Activated CD8-positive, alpha-beta T cell treated with anti-CD3 and anti-CD28 coated beads, Interleukin-2, amount 10 ng/mL, durations not matched to agents 7 days and 5 days (primary cell): Measurements from ENCODE around the gene PDPK1. TPM values are rescaled to one million over a fixed set of nuclear protein-coding genes. Genes with fewer than 3 reads are reported as not detected.
A peak's percentile ranks its signal among the peaks of the same experiment; 100 is the strongest.

Source experiments
- ATAC-seq: fragments of 150-1000 bp; cut with Tn5 transposase; one replicate; pipeline ENCODE4 v1.10.0; 2021; ENCODE audit warnings: moderate library complexity
- CTCF ChIA-PET: fragments of 350-600 bp; sonication (Branson Sonifier 250); formaldehyde crosslinking; loops from one replicate; lab custom pipeline; 2021; ENCODE audit warnings: antibody characterized with exemption; lab: Charles Lee
- POLR2A ChIA-PET: fragments of 350-600 bp; sonication (Branson Sonifier 250); formaldehyde crosslinking; loops from one replicate; lab custom pipeline; 2021; ENCODE audit warnings: antibody characterized with exemption; lab: Charles Lee
- DNase-seq: peaks from one replicate; pipeline ENCODE4 v3.0.0-alpha.2; 2020
- H3K27ac Mint-ChIP-seq: one replicate; pipeline ENCODE4 v1.8.0; 2021; ENCODE audit warnings: mild to moderate bottlenecking, mixed read lengths
- H3K27me3 Mint-ChIP-seq: one replicate; pipeline ENCODE4 v1.8.0; 2021; ENCODE audit warnings: low read depth, mixed read lengths
- H3K36me3 Mint-ChIP-seq: one replicate; pipeline ENCODE4 v1.8.0; 2021; ENCODE audit warnings: low read depth, mixed read lengths
- H3K4me1 Mint-ChIP-seq: one replicate; pipeline ENCODE4 v1.8.0; 2021; ENCODE audit warnings: low read depth, mixed read lengths
- H3K4me3 Mint-ChIP-seq: one replicate; pipeline ENCODE4 v1.8.0; 2021; ENCODE audit warnings: mild to moderate bottlenecking, mixed read lengths
- H3K9me3 Mint-ChIP-seq: one replicate; pipeline ENCODE4 v1.8.0; 2022; ENCODE audit warnings: mixed read lengths; ENCODE audit not compliant: insufficient read depth
- total RNA-seq, 2 experiments: library from RNA; stranded (reverse); gene quantifications; one replicate each; pipeline ENCODE4 v1.2.3, GENCODE V29; 2021

PDPK1 gene
- total RNA-seq, 2 experiments from 2014 or later = 41.2 to 49.6 TPM

- H3K27ac Mint-ChIP-seq = no peak overlapping the region
- no peaks in the 10 kb centered on the region for H3K4me1 Mint-ChIP-seq
- peaks cover 7% of the 10 kb centered on the region for H3K36me3 Mint-ChIP-seq
- H3K9me3 Mint-ChIP-seq = no peaks in the 10 kb centered on the region
- POLR2A ChIA-PET = no interaction called here
- H3K4me3 Mint-ChIP-seq = no peak overlapping the region
- ATAC-seq (no peak), DNase-seq (no peak)
- H3K27me3 Mint-ChIP-seq = no peaks in the 10 kb centered on the region
- CTCF ChIA-PET = no interaction called here
Measured at GRCh38 chr16:2498531-2499253, 39.1 kb upstream of the PDPK1 start.

- H3K9me3 Mint-ChIP-seq = no peaks in the 10 kb centered on the region
- H3K27me3 Mint-ChIP-seq = no peaks in the 10 kb centered on the region
- H3K4me1 Mint-ChIP-seq = no peaks in the 10 kb centered on the region
- peaks cover 7% of the 10 kb centered on the region for H3K36me3 Mint-ChIP-seq
- ATAC-seq = no peak
- no peak overlapping the region for H3K27ac Mint-ChIP-seq
- ChIA-PET CTCF (interaction anchor here (2.8 to 3.4 kb wide), 2 partner anchors 11 to 304 kb away, joined by 20 to 27 read pairs; no protein-coding TSS in a partner anchor), POLR2A (no interaction called here)
- DNase-seq = no peak
- H3K4me3 Mint-ChIP-seq = no peak overlapping the region
Measured at GRCh38 chr16:2499454-2499853, 38.4 kb upstream of the PDPK1 start.

- H3K4me1 Mint-ChIP-seq = no peaks in the 10 kb centered on the region
- no peak for DNase-seq
- H3K27me3 Mint-ChIP-seq = no peaks in the 10 kb centered on the region
- POLR2A ChIA-PET = interaction anchor here (1.4 kb wide), 1 partner anchor 14 kb away, joined by 5 read pairs; the partner anchor contains the start of gene ATP6V0C
- peaks cover 7% of the 10 kb centered on the region for H3K36me3 Mint-ChIP-seq
- ATAC-seq = no peak
- H3K27ac Mint-ChIP-seq = no peak overlapping the region
- CTCF ChIA-PET = interaction anchor here (1.7 to 3.4 kb wide), 4 partner anchors 12 to 305 kb away, joined by 5 to 27 read pairs (median 14); no protein-coding TSS in a partner anchor
- H3K4me3 Mint-ChIP-seq = no peak overlapping the region
- H3K9me3 Mint-ChIP-seq = no peaks in the 10 kb centered on the region
Measured at GRCh38 chr16:2499890-2500429, 37.9 kb upstream of the PDPK1 start.

DNA sequence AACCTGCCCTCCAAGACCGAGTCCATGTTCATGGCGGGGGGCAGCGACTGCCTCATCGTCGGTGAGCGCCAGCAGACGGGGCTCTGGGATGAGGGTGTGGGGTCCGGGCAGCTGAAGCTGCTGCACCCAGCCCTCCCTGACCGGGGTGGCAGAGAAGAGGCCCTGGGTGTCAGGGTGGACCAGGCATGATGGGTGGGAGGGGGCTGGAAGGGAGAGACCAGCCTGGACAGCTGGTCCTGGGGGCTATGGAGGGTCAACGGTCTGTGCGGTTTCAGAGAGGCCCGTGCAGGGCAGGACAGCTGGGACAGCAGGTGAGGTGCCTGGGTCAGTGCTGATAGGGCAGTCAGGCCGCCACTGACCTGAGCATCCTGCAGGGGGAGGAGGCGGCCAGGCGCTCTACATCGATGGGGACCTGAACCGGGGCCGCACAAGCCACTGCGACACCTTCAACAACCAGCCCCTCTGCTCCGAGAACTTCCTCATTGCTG lies 37.3 kb upstream of the PDPK1 start:
- DNase-seq = no peak
- Mint-ChIP-seq H3K4me3 (no peak overlapping the region), H3K27ac (no peak overlapping the region), H3K4me1 (no peaks in the 10 kb centered on the region), H3K9me3 (no peaks in the 10 kb centered on the region), H3K36me3 (peaks cover 7% of the 10 kb centered on the region), H3K27me3 (no peaks in the 10 kb centered on the region)
- POLR2A ChIA-PET = interaction anchor here (1.4 kb wide), 2 partner anchors 13 to 41 kb away, joined by 3 to 5 read pairs; partner anchors contain the start of genes ATP6V0C and TEDC2
- no peak for ATAC-seq
- CTCF ChIA-PET = interaction anchor here (0.9 to 3.4 kb wide), 12 partner anchors 11 to 305 kb away, joined by 3 to 27 read pairs (median 6); partner anchors contain the start of genes AMDHD2, ATP6V0C and TBC1D24

DNA sequence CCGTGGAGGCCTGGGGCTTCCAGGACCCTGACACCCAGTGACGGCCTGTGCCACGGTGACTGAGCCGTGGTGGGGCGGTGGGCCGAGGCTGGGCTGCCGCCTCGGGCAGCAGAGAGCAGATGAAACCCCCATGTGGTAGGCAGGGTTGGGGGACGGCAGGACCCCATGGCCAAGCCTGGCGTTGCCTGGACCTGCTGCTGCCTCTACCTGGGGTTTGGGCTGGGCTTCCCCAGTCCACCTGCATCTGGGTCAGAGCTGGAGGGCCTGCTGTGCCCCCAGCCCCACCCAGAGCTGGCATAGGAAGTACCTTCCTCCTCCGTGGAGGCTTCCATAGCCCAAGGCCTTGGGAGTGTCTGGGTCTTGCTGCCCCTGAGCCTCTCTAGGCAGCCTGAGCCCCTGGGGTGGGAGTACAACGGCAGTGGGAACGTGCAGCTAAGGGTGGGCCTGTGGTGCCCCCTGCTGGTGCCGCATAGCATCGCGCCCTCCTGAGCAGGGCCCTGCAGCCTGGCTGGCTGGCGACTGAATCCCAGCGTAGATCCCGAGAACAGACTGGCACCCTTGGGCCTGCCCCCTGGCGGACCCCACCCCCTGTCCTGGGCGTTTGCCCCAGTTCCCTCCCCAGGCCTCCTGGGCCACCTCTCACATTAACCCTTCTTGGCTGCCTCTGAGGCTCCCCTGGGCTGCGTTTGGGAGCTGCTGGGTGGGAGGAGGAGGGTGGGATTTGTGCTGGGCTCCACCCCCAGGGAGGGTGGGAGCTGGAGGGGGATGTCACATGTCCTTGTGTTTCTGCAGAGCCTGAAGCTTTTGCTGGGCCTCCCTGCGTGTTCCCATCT lies 36.7 kb upstream of the PDPK1 start:
- Mint-ChIP-seq H3K27ac (no peak overlapping the region), H3K4me1 (no peaks in the 10 kb centered on the region), H3K27me3 (no peaks in the 10 kb centered on the region), H3K36me3 (peaks cover 7% of the 10 kb centered on the region), H3K9me3 (no peaks in the 10 kb centered on the region), H3K4me3 (no peak overlapping the region)
- ATAC-seq (peak; percentile 94), DNase-seq (peak; percentile 85)
- CTCF ChIA-PET = interaction anchor here (0.9 to 3.4 kb wide), 20 partner anchors 9 to 306 kb away, joined by 3 to 27 read pairs (median 5); partner anchors contain the start of genes AMDHD2, ATP6V0C, ECI1 and TBC1D24
- POLR2A ChIA-PET = interaction anchor here (1.4 kb wide), 2 partner anchors 12 to 41 kb away, joined by 3 to 5 read pairs; partner anchors contain the start of genes ATP6V0C and TEDC2

GRCh38 chr16:2501946-2502895 lies 35.6 kb upstream of the PDPK1 start:
- no peak overlapping the region for H3K4me3 Mint-ChIP-seq
- DNase-seq (no peak), ATAC-seq (no peak)
- peaks cover 4% of the 10 kb centered on the region for H3K36me3 Mint-ChIP-seq
- ChIA-PET POLR2A (interaction anchor here (1.4 kb wide), 1 partner anchor 42 kb away, joined by 3 read pairs; the partner anchor contains the start of gene TEDC2), CTCF (interaction anchor here (0.9 to 3.4 kb wide), 18 partner anchors 8 to 307 kb away, joined by 3 to 27 read pairs (median 5); partner anchors contain the start of genes AMDHD2, ATP6V0C, ECI1 and TBC1D24)
- peaks cover 3% of the 10 kb centered on the region for H3K4me1 Mint-ChIP-seq
- H3K9me3 Mint-ChIP-seq = no peaks in the 10 kb centered on the region
- no peaks in the 10 kb centered on the region for H3K27me3 Mint-ChIP-seq
- H3K27ac Mint-ChIP-seq = no peak overlapping the region

DNA sequence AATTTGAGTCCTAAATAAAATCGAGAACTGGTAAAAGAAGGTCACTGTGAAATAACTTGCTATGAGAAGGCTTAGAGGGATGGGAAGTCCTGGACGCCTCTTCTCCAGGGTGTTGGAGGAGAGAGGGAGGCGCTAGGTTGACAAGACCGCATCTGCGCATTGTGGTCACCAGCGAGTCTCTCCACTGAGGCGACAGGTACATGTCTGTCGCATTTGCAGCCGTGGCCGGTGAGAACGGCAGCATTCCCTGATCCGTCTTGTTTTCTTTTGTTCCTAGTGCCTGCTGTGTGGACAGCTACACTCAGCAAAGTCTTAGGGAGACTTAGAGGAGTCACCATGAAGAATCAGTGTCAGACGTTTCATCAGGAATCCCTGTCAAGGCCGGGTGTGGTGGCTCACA lies 32.1 kb upstream of the PDPK1 start:
- ChIA-PET POLR2A (no interaction called here), CTCF (no interaction called here)
- H3K27ac Mint-ChIP-seq = no peak overlapping the region
- no peaks in the 10 kb centered on the region for H3K9me3 Mint-ChIP-seq
- H3K4me1 Mint-ChIP-seq = peaks cover 18% of the 10 kb centered on the region
- H3K27me3 Mint-ChIP-seq = no peaks in the 10 kb centered on the region
- H3K36me3 Mint-ChIP-seq = no peaks in the 10 kb centered on the region
- no peak for DNase-seq
- no peak for ATAC-seq
- no peak overlapping the region for H3K4me3 Mint-ChIP-seq

DNA sequence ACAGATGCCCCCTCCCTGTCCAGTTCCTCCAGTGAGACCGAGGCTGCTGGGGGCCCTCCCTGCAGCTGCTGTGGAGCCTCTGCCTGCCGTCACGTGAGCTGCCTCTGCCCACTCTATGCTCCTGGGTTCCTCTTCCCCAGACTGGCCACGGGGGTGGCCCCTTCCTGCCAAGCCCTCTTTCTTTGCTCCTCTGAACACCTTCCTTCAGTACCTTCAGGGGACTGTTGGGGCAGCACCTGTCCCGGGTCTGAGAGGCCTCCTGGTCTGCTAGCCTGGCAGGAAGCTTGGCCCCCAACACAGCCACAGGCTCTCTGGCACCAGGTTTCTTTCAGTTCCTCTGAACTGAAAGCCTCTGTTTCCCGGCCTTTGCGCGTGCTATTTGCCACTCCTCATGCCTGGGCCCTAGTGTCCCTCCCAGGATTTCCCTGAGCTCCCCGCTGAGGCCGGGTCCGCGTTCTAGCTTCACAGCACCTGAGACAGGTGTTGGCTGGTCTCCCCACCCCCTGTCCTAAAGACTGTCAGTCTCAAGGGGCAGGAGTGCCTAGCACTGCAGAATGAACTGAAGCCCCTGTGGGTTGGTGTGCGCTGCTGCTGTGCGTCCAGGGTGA lies 30.7 kb upstream of the PDPK1 start:
- H3K27me3 Mint-ChIP-seq = peaks cover 3% of the 10 kb centered on the region
- ATAC-seq = peak; percentile 51
- H3K9me3 Mint-ChIP-seq = no peaks in the 10 kb centered on the region
- POLR2A ChIA-PET = interaction anchor here (0.6 kb wide), 1 partner anchor 11 kb away, joined by 3 read pairs; no protein-coding TSS in a partner anchor
- H3K36me3 Mint-ChIP-seq = no peaks in the 10 kb centered on the region
- no peak overlapping the region for H3K4me3 Mint-ChIP-seq
- DNase-seq = no peak
- peaks cover 20% of the 10 kb centered on the region for H3K4me1 Mint-ChIP-seq
- H3K27ac Mint-ChIP-seq = peak overlapping the region; percentile 46
- CTCF ChIA-PET = no interaction called here

DNA sequence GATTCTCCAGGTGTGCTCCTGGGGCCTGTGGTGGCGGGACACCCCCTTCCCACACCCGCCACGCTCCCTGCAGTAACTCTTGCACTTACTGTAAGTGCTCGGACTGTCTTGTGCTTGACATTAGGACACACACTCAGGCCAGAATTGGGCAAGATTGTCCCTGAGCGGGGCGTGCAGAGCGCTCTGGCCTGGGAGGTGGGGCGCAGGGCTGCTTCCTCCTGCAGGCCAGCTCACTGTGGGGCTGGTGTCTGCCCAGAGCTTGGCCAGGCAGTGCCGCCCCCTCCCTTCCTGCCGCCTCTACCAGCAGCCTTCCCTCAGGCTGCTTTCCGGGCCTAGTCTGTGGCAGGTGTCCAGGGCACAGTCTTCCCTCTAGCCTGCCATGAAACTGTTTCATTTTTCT lies 30.2 kb upstream of the PDPK1 start:
- Mint-ChIP-seq H3K4me3 (no peak overlapping the region), H3K36me3 (no peaks in the 10 kb centered on the region), H3K27me3 (peaks cover 3% of the 10 kb centered on the region), H3K27ac (no peak overlapping the region), H3K9me3 (no peaks in the 10 kb centered on the region), H3K4me1 (peaks cover 24% of the 10 kb centered on the region)
- POLR2A ChIA-PET = no interaction called here
- ATAC-seq = no peak
- DNase-seq = no peak
- CTCF ChIA-PET = no interaction called here

DNA sequence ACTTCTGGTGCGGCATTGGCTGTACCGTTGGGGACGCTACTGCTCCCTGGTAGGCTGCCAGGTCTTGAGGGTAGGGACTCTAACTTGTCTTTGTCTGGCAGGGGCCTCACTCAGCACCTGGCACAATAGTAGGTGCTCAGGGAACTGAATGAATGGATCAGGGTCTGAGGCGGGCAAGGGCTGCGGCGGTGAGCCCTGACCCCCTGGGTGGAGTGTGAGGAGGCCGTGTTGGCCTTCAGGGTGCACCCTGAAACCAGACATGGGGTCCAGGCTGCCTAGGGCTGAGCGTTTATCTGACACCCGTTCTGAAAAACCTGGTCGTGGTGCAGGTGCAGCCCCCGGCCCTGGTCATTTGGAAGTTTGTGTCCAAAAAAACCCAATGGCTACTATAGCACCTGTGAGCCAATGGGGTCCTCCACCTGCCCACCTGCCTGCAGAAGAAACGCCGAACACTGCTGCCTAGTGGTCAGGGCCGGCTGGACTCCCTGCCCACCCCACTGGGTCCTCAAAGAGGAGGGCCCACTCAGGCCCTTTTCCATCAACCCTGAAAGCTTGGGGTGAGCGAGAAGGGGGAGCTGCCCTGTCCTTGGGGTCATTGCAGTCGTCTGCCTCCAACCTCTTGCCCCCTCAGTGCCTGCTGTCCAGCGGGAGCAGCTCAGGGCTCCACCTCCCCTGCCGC lies 29.0 kb upstream of the PDPK1 start:
- Mint-ChIP-seq H3K4me1 (peaks cover 32% of the 10 kb centered on the region), H3K9me3 (no peaks in the 10 kb centered on the region), H3K27me3 (peaks cover 3% of the 10 kb centered on the region), H3K27ac (no peak overlapping the region), H3K4me3 (no peak overlapping the region), H3K36me3 (peaks cover 1% of the 10 kb centered on the region)
- CTCF ChIA-PET = interaction anchor here (1.2 kb wide), 1 partner anchor 7 kb away, joined by 3 read pairs; no protein-coding TSS in a partner anchor
- DNase-seq = no peak
- POLR2A ChIA-PET = no interaction called here
- no peak for ATAC-seq
